Kidney epithelial cell (primary cell): Measurements from ENCODE around the gene FBL. TPM values are rescaled to one million over a fixed set of nuclear protein-coding genes. Genes with fewer than 3 reads are reported as not detected.

Source experiments
- DNase-seq: peaks from one replicate; pipeline ENCODE4 v3.0.0-alpha.2; 2010; ENCODE audit warnings: low read depth
- H3K27me3 ChIP-seq: 2 replicates; pipeline ENCODE4 v1.6.0; 2011; ENCODE audit warnings: low read length; ENCODE audit not compliant: control insufficient read depth, insufficient read depth
- H3K36me3 ChIP-seq: 2 replicates; pipeline ENCODE4 v1.5.1; 2011; ENCODE audit warnings: low read length; ENCODE audit not compliant: control insufficient read depth, insufficient read depth
- H3K4me3 ChIP-seq: 2 replicates; pipeline ENCODE4 v1.5.1; 2011; ENCODE audit warnings: low read depth, mild to moderate bottlenecking, control low read depth, low read length
- CTCF ChIP-seq: IDR thresholded peaks from 2 replicates; pipeline ENCODE4 v1.5.1; 2011; ENCODE audit warnings: mild to moderate bottlenecking, moderate library complexity, low read length, control low read depth, inconsistent platforms; ENCODE audit not compliant: insufficient read depth, poor library complexity, severe bottlenecking
- total RNA-seq: library from RNA; depleted of rRNA; stranded (reverse); fragments of >200 nt; gene quantifications from 2 replicates; pipeline ENCODE4 v1.2.3, GENCODE V29; 2015

The FBL gene
- total RNA-seq, 1 donor from 2014 or later = 224 TPM

GRCh38 chr19:39839678-39840327 is 6.4 kb downstream of the FBL start:
- Histone ChIP-seq H3K4me3 (no peak overlapping the region), H3K36me3 (peaks cover 2% of the 10 kb centered on the region), H3K27me3 (no peaks in the 10 kb centered on the region)
- no peak for DNase-seq
- TF ChIP-seq CTCF = no peak

- Histone ChIP-seq H3K27me3 (no peaks in the 10 kb centered on the region), H3K36me3 (peaks cover 2% of the 10 kb centered on the region), H3K4me3 (no peak overlapping the region)
- no peak for TF ChIP-seq CTCF
- DNase-seq = no peak
Observed at GRCh38 chr19:39838569-39838968, 7.6 kb downstream of the FBL start.

GRCh38 chr19:39837978-39838377 is 8.2 kb downstream of the FBL start:
- TF ChIP-seq CTCF = no peak
- Histone ChIP-seq H3K36me3 (peaks cover 2% of the 10 kb centered on the region), H3K4me3 (no peak overlapping the region), H3K27me3 (no peaks in the 10 kb centered on the region)
- no peak for DNase-seq

- no peak for TF ChIP-seq CTCF
- Histone ChIP-seq H3K27me3 (no peaks in the 10 kb centered on the region), H3K4me3 (no peak overlapping the region), H3K36me3 (peaks cover 4% of the 10 kb centered on the region)
- no peak for DNase-seq
Observed at GRCh38 chr19:39834287-39834841, 11.8 kb downstream of the FBL start.

GRCh38 chr19:39833464-39834286 is 12.5 kb downstream of the FBL start, which contains the start of gene DYRK1B:
Gene DYRK1B, minus strand, starts transcription at chr19:39834162. Its CDS starts 2,295 bp downstream, at chr19:39831867.
- DNase-seq = peak; percentile 91
- Histone ChIP-seq H3K4me3 (peak within 1 kb of the TSS; percentile 82), H3K27me3 (no peaks in the 10 kb centered on the region), H3K36me3 (peaks cover 4% of the 10 kb centered on the region)
- no peak for TF ChIP-seq CTCF
